WTC11 (cell line): ENCODE measurements around the gene COX6A1. TPM values are rescaled to one million over a fixed set of nuclear protein-coding genes. Genes with fewer than 3 reads are reported as not detected.
"Not testable (repeated sequence)": the region's sequence is repeated elsewhere in the genome, so short reads cannot be mapped to it uniquely, and the experiment has no call there.

ENCODE experiments used
- ATAC-seq: fragments of 200-7000 bp; cut with Tn5 transposase; 2 replicates; pipeline ENCODE4 v1.10.0; 2021; ENCODE audit warnings: mild to moderate bottlenecking, moderate library complexity
- CTCF ChIA-PET: fragments of 300-600 bp; sonication (Branson Sonifier 250); formaldehyde crosslinking; loops from one replicate; lab custom pipeline; 2021; ENCODE audit warnings: antibody characterized with exemption; lab: Charles Lee
- POLR2A ChIA-PET: fragments of 350-600 bp; sonication (Branson Sonifier 250); formaldehyde crosslinking; loops from one replicate; lab custom pipeline; 2021; ENCODE audit warnings: antibody characterized with exemption; lab: Charles Lee
- DNase-seq: peaks from one replicate; pipeline ENCODE4 v3.0.0; 2021; ENCODE audit warnings: low spot score
- H3K27ac Mint-ChIP-seq: 2 replicates; pipeline ENCODE4 v1.8.0; 2021; ENCODE audit warnings: mixed read lengths
- H3K27me3 Mint-ChIP-seq: 2 replicates; pipeline ENCODE4 v1.8.0; 2021; ENCODE audit warnings: low read depth, mild to moderate bottlenecking, moderate library complexity, mixed read lengths
- H3K36me3 Mint-ChIP-seq: 2 replicates; pipeline ENCODE4 v1.8.0; 2021; ENCODE audit warnings: mixed read lengths
- H3K4me1 Mint-ChIP-seq: 2 replicates; pipeline ENCODE4 v1.8.0; 2022; ENCODE audit warnings: mixed read lengths
- H3K4me3 Mint-ChIP-seq: 2 replicates; pipeline ENCODE4 v1.8.0; 2021; ENCODE audit warnings: mild to moderate bottlenecking, moderate library complexity, mixed read lengths
- H3K9me3 Mint-ChIP-seq: 2 replicates; pipeline ENCODE4 v1.8.0; 2021; ENCODE audit warnings: mixed read lengths
- CREM ChIP-seq: sonication (generic); formaldehyde crosslinking; IDR thresholded peaks from 2 replicates; pipeline ENCODE4 v1.8.1; 2022; ENCODE audit warnings: mild to moderate bottlenecking, missing genetic modification reagents, moderate library complexity
- CTCF ChIP-seq: fragments of 200-600 bp; IDR thresholded peaks from 2 replicates; pipeline ENCODE4 v1.8.0; 2022; ENCODE audit warnings: antibody characterized with exemption
- E2F4 ChIP-seq: sonication (generic); formaldehyde crosslinking; IDR thresholded peaks from 2 replicates; pipeline ENCODE4 v1.8.1; 2022; ENCODE audit warnings: low read depth, mild to moderate bottlenecking, moderate library complexity, missing genetic modification reagents, borderline replicate concordance
- ELF4 ChIP-seq: sonication (generic); formaldehyde crosslinking; IDR thresholded peaks from 2 replicates; pipeline ENCODE4 v1.8.1; 2022; ENCODE audit warnings: low read depth, mild to moderate bottlenecking, moderate library complexity, missing genetic modification reagents
- FOXP1 ChIP-seq: sonication (generic); formaldehyde crosslinking; IDR thresholded peaks from 2 replicates; pipeline ENCODE4 v1.8.0; 2022; ENCODE audit warnings: missing genetic modification reagents, mild to moderate bottlenecking, moderate library complexity, borderline replicate concordance
- GABPB1 ChIP-seq: sonication (generic); formaldehyde crosslinking; IDR thresholded peaks from 2 replicates; pipeline ENCODE4 v1.8.1; 2023; ENCODE audit warnings: mild to moderate bottlenecking, missing genetic modification reagents
- HMGA2 ChIP-seq: fragments of 250-450 bp; sonication (Bioruptor Pico); IDR thresholded peaks from 2 replicates; pipeline ENCODE4 v1.4.0; 2021; ENCODE audit warnings: mild to moderate bottlenecking, moderate library complexity
- JUN ChIP-seq: sonication (generic); formaldehyde crosslinking; IDR thresholded peaks from 2 replicates; pipeline ENCODE4 v1.8.0; 2023; ENCODE audit warnings: mild to moderate bottlenecking, missing genetic modification reagents
- MYBL2 ChIP-seq: sonication (generic); formaldehyde crosslinking; IDR thresholded peaks from 2 replicates; pipeline ENCODE4 v1.8.1; 2023; ENCODE audit warnings: mild to moderate bottlenecking, moderate library complexity, missing genetic modification reagents
- NFYB ChIP-seq: sonication (generic); formaldehyde crosslinking; conservative IDR thresholded peaks from 2 replicates; pipeline ENCODE4 v1.8.0; 2022; ENCODE audit warnings: low read depth, missing genetic modification reagents
- TEAD4 ChIP-seq: sonication (generic); formaldehyde crosslinking; IDR thresholded peaks from 2 replicates; pipeline ENCODE4 v1.8.0; 2022; ENCODE audit warnings: mild to moderate bottlenecking, missing genetic modification reagents
- ZBTB21 ChIP-seq: sonication (generic); formaldehyde crosslinking; IDR thresholded peaks from 2 replicates; pipeline ENCODE4 v1.8.1; 2023; ENCODE audit warnings: mild to moderate bottlenecking, missing genetic modification reagents, borderline replicate concordance
- ZBTB43 ChIP-seq: sonication (generic); formaldehyde crosslinking; IDR thresholded peaks from 2 replicates; pipeline ENCODE4 v1.8.1; 2023; ENCODE audit warnings: mild to moderate bottlenecking, missing genetic modification reagents
- ZNF121 ChIP-seq: sonication (generic); formaldehyde crosslinking; IDR thresholded peaks from 2 replicates; pipeline ENCODE4 v1.8.0; 2023; ENCODE audit warnings: missing genetic modification reagents
- ZNF263 ChIP-seq: sonication (generic); formaldehyde crosslinking; IDR thresholded peaks from 2 replicates; pipeline ENCODE4 v1.8.1; 2022; ENCODE audit warnings: low read depth, mild to moderate bottlenecking, moderate library complexity, missing genetic modification reagents
- ZNF416 ChIP-seq: fragments of 250-450 bp; sonication (Bioruptor Pico); IDR thresholded peaks from 2 replicates; pipeline ENCODE4 v1.9.0; 2021; ENCODE audit warnings: mild to moderate bottlenecking, inconsistent platforms
- total RNA-seq: library from RNA; stranded (reverse); gene quantifications from 3 replicates; pipeline ENCODE4 v1.2.3, GENCODE V29; 2021
- TF ChIP-seq, protein P1 (sequence below): sonication (generic); formaldehyde crosslinking; IDR thresholded peaks from 2 replicates; pipeline ENCODE4 v1.8.0; 2022; ENCODE audit warnings: mild to moderate bottlenecking, missing genetic modification reagents

COX6A1 gene
- total RNA-seq, 1 experiment from 2014 or later = 573 TPM

- TF ChIP-seq ZNF416 = no peak
- TF ChIP-seq ZBTB21 (CRISPR knock-in tag) = no peak
- TF ChIP-seq TEAD4 (CRISPR knock-in tag) = no peak
- peak; percentile 71; the same call in 1 of the 2 replicates for TF ChIP-seq JUN (CRISPR knock-in tag)
- TF ChIP-seq FOXP1 = peak; percentile 97
- TF ChIP-seq CTCF = no peak
- no peak for TF ChIP-seq E2F4 (CRISPR knock-in tag)
- TF ChIP-seq MYBL2 (CRISPR knock-in tag) = peak; percentile 95
- TF ChIP-seq NFYB (CRISPR knock-in tag) = peak; percentile 26; the same call in 1 of the 2 replicates
- no peak for TF ChIP-seq HMGA2 (CRISPR knock-in tag)
These were observed 8.3 kb downstream of the COX6A1 start, which contains the start of the genes GATC and TRIAP1 (continued) for GRCh38 chr12:120445911-120446843.

DNA sequence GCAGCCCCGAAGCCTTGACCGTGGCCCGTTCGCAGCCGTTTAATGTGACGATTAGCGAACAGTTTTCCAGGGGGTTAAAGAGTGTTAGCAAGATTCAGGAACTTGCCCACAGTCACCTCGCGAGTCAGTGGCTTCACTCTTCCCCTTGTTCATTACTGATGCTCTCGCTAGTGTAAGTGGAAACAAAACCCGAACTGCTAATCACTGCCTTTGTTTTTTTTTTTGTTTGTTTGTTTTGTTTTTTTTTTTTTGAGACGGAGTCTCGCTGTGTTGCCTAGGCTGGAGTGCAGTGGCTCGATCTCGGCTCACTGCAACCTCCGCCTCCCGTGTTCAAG is 8.9 kb downstream of the COX6A1 start:
- not testable (repeated sequence) for ATAC-seq, H3K9me3 Mint-ChIP-seq, H3K27me3 Mint-ChIP-seq, DNase-seq
- Mint-ChIP-seq H3K36me3 (peaks cover 46% of the 10 kb centered on the region), H3K27ac (peak overlapping the region; percentile 99), H3K4me3 (peak overlapping the region; percentile 99), H3K4me1 (peaks cover 18% of the 10 kb centered on the region)
- ChIA-PET CTCF (interaction anchor here (0.7 to 1.3 kb wide), 5 partner anchors 10 to 90 kb away, joined by 3 to 9 read pairs (median 4); no protein-coding TSS in a partner anchor), POLR2A (interaction anchor here (0.6 kb wide), 1 partner anchor 58 kb away, joined by 4 read pairs; no protein-coding TSS in a partner anchor)

DNA sequence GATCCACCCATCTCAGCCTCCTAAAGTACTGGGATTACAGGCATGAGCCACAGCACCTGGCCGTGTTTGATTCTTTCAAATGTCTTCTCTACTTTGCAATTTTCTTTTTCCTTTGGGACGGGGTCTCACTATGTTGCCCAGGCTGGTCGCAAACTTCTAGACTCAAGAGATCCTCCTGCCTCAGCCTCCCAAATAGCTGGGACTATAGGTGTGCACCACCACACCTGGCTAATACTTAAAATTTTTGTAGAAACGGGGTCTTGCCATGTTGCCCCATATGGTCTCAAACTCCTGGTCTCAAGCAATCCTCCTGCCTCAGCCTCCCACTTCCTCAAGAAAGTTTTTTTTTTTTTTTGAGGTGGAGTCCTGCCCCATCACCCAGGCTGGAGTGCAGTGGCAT is 10.1 kb downstream of the COX6A1 start:
- Mint-ChIP-seq H3K9me3 (no peaks in the 10 kb centered on the region), H3K4me1 (peaks cover 18% of the 10 kb centered on the region), H3K36me3 (peaks cover 43% of the 10 kb centered on the region), H3K27ac (no peak overlapping the region), H3K27me3 (no peaks in the 10 kb centered on the region), H3K4me3 (peak overlapping the region; percentile 99)
- no peak for TF ChIP-seq CREM (CRISPR knock-in tag)
- peak; percentile 41; the same call in 1 of the 2 replicates for TF ChIP-seq ZNF121 (CRISPR knock-in tag)
- no peak for ATAC-seq
- ChIA-PET CTCF (interaction anchor here (0.7 to 1.2 kb wide), 2 partner anchors 9 to 54 kb away, joined by 3 to 9 read pairs; no protein-coding TSS in a partner anchor), POLR2A (interaction anchor here (0.7 kb wide), 1 partner anchor 54 kb away, joined by 3 read pairs; no protein-coding TSS in a partner anchor)
- no peak for DNase-seq

GRCh38 chr12:120452524-120452923 is 14.6 kb downstream of the COX6A1 start:
- H3K4me1 Mint-ChIP-seq, H3K27me3 Mint-ChIP-seq, DNase-seq, H3K9me3 Mint-ChIP-seq, H3K27ac Mint-ChIP-seq, H3K4me3 Mint-ChIP-seq, ATAC-seq, POLR2A ChIA-PET: not testable (repeated sequence)
- CTCF ChIA-PET = interaction anchor here (0.9 to 1.5 kb wide), 3 partner anchors 14 to 224 kb away, joined by 3 read pairs; no protein-coding TSS in a partner anchor
- peaks cover 45% of the 10 kb centered on the region for H3K36me3 Mint-ChIP-seq

- DNase-seq (no peak), ATAC-seq (no peak)
- ChIA-PET POLR2A (no interaction called here), CTCF (interaction anchor here (1.0 to 1.5 kb wide), 4 partner anchors 15 to 225 kb away, joined by 3 to 4 read pairs (median 3); no protein-coding TSS in a partner anchor)
- H3K9me3 Mint-ChIP-seq = no peaks in the 10 kb centered on the region
- no peak overlapping the region for H3K4me3 Mint-ChIP-seq
- no peak overlapping the region for H3K27ac Mint-ChIP-seq
- no peaks in the 10 kb centered on the region for H3K27me3 Mint-ChIP-seq
- no peak for TF ChIP-seq ZBTB43 (CRISPR knock-in tag)
- no peak for TF ChIP-seq MYBL2 (CRISPR knock-in tag)
- TF ChIP-seq CREM (CRISPR knock-in tag) = no peak
- TF ChIP-seq NFYB (CRISPR knock-in tag) = no peak
- no peak for TF ChIP-seq ELF4 (CRISPR knock-in tag)
- TF ChIP-seq, protein P1, sequence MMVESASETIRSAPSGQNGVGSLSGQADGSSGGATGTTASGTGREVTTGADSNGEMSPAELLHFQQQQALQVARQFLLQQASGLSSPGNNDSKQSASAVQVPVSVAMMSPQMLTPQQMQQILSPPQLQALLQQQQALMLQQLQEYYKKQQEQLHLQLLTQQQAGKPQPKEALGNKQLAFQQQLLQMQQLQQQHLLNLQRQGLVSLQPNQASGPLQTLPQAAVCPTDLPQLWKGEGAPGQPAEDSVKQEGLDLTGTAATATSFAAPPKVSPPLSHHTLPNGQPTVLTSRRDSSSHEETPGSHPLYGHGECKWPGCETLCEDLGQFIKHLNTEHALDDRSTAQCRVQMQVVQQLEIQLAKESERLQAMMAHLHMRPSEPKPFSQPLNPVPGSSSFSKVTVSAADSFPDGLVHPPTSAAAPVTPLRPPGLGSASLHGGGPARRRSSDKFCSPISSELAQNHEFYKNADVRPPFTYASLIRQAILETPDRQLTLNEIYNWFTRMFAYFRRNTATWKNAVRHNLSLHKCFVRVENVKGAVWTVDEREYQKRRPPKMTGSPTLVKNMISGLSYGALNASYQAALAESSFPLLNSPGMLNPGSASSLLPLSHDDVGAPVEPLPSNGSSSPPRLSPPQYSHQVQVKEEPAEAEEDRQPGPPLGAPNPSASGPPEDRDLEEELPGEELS (CRISPR knock-in tag) = no peak
- TF ChIP-seq GABPB1 = no peak
- no peak for TF ChIP-seq ZNF263 (CRISPR knock-in tag)
- peaks cover 38% of the 10 kb centered on the region for H3K36me3 Mint-ChIP-seq
- H3K4me1 Mint-ChIP-seq = no peaks in the 10 kb centered on the region
These were observed 15.3 kb downstream of the COX6A1 start for GRCh38 chr12:120453060-120453750.
